A673 (cell line): Measurements from ENCODE around the gene PDXDC1.

Experiments
- EZH2 ChIP-seq: fragments of 200-600 bp; sonication (generic); IDR thresholded peaks from 2 replicates; pipeline ENCODE4 v1.6.1; 2017; ENCODE audit warnings: borderline replicate concordance, low read depth, mild to moderate bottlenecking, mixed read lengths, antibody characterized with exemption, low read length; ENCODE audit not compliant: poor library complexity, severe bottlenecking
- TF ChIP-seq, protein P1 (sequence below): fragments of 300-800, 200-600 bp; sonication (generic); conservative IDR thresholded peaks from 2 replicates; pipeline ENCODE4 v1.5.1; 2017; ENCODE audit warnings: low read depth, mild to moderate bottlenecking, antibody characterized with exemption, low read length, moderate library complexity, mixed read lengths

DNA sequence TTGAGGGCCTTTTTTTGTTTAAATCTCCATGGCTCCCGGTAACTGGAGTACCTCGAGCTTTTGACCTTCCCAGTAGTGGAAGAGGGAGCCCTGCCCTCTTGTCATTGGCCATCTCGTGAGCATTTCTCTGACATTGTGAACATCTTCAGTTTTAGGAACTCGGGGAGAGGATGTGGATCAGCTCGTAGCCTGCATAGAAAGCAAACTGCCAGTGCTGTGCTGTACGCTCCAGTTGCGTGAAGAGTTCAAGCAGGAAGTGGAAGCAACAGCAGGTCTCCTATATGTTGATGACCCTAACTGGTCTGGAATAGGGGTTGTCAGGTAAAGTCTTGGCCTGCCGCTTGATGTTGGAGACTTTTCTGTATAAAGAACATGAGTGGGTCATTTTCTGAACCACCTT, 56.8 kb downstream of the PDXDC1 start:
- TF ChIP-seq EZH2, result no peak
- TF ChIP-seq, protein P1, sequence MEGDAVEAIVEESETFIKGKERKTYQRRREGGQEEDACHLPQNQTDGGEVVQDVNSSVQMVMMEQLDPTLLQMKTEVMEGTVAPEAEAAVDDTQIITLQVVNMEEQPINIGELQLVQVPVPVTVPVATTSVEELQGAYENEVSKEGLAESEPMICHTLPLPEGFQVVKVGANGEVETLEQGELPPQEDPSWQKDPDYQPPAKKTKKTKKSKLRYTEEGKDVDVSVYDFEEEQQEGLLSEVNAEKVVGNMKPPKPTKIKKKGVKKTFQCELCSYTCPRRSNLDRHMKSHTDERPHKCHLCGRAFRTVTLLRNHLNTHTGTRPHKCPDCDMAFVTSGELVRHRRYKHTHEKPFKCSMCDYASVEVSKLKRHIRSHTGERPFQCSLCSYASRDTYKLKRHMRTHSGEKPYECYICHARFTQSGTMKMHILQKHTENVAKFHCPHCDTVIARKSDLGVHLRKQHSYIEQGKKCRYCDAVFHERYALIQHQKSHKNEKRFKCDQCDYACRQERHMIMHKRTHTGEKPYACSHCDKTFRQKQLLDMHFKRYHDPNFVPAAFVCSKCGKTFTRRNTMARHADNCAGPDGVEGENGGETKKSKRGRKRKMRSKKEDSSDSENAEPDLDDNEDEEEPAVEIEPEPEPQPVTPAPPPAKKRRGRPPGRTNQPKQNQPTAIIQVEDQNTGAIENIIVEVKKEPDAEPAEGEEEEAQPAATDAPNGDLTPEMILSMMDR, result no peak
